Peyer's patch (tissue), 4 donors: ENCODE results near the gene DMWD.

Experiments used
- CTCF ChIP-seq, 6 experiments: fragments of 450-650 bp in 4 of 6; fragments of 200-600 bp in 2 of 6; sonication (generic) in 1 of 6; IDR thresholded peaks; one replicate each; pipeline ENCODE4 v1.5.1; 2017 to 2019; ENCODE audit warnings: antibody characterized with exemption in 6 of 6, mild to moderate bottlenecking in 3 of 6, moderate library complexity in 1 of 6
- POLR2A ChIP-seq, 2 donors: fragments of 450-650 bp; IDR thresholded peaks; one replicate each; pipeline ENCODE4 v1.5.1; 2017; ENCODE audit warnings: antibody characterized with exemption in 2 of 2, mild to moderate bottlenecking in 2 of 2, moderate library complexity in 2 of 2

DNA sequence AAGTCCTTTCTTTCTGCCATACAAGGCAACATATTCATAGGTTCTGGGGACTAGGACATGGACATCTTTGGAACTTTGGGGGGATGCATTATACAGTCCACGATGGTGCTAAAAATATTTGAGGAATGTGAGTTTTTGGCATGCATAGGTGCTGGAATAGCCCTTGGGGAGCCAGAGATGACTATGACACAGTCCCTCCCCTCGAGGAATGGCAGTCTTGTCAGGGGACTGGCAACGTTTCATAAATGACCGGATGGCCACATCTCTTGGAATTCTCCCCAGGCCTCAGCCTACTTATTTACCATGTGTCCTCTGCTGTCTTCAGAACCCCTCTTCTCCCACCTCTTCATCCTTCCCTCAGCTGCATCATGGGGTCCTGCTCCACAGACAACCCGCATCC is 45.8 kb downstream of the DMWD start:
- no peak for TF ChIP-seq POLR2A (IDR thresholded peaks at IDR 0.05)
- no peak for TF ChIP-seq CTCF (IDR thresholded peaks at IDR 0.05)
